ENCODE measurements around the gene VPS33A.

The VPS33A gene

DNA sequence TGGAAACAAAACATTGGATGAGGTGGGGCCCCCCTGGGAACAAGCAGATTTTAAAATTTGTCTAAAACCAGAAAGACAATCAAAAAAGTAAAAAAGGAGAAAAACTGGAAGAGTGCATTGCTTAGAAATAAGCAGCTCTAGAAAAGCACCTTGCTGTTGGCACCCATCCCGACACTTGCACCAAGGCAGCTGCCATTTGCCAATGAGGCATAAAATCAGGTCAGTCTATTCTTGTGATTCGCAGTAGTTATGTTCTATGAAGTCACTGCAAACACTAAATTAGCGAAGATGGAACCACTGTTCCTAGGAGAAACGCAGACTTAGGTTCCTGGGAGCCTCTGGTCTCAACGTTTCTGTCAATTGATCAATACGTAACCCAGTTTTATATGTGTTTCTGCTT is 16.2 kb downstream of the VPS33A start:
- no peak for DNase-seq

DNA sequence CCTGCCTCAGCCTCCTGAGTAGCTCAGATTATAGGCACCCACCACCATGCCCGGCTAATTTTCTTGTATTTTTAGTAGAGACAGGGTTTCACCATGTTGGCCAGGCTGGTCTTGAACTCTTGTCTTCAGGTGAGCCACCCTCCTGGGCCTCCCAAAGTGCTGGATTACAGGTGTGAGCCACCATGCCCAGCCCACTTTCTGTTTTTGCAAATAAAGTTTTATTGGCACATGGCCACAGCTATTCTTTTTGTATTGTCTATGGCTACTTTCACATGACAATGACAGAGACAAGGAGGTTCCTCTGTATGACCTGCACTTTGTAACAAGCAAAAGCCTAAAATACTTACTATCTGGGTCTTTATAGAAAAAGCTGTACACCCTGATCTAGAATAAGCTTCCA is 20.7 kb downstream of the VPS33A start:
- DNase-seq: no peak

DNA sequence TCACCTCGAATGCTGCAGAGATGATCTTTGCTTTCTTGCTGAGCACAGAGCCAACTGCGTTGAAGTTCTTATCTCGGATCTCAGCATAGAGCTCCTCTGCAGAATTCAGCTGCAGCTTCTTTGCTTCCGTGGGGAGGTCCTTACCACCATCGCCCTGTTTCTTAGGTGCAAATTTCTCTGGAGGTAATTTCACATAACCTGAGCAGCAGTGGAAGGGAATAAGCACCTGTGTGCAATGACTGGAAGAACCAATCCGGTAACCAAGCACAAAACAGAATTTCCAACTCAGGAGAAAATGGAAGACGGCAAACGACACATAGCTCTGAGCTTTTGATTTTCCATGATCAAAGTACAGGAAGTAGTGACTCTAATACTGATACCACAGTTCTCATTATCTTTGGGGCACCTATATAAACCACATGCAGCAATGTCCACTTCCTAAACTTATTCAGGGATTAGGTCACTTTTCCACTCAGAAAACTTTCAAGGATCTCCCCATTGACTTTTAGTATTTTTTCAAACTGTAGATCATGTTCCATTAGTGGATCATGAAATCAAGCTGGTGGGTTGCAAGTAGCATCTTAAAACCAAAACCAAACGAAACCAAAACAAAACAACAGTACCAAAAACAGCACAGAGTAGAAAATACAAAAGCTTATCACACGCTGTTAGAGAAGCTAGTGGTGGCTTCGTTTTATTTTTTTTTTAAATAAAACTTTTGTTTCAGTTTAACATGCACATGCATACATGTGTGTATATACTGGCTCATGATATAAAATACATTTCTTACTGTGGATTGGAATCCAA is 21.5 kb downstream of the VPS33A start:
- DNase-seq: no peak

DNA sequence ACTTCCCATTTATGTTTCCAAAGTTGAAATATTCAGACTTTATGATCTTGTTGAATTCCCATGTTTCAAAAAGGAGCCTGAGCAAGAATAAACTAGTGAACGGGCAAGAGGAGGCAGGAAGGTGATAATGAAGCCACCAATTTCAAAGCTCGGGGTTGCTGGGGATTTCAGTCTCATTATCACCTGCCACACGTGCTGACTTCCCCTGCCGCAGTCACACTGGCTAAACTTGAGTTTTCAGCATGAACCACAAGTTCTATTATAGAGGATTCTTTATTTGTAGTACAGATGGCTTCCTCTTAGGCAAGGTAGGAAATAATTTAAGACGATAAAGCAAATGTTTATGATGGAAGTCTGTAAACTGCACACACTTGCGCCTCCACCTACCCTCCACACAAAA is 22.3 kb downstream of the VPS33A start:
- DNase-seq: no peak

DNA sequence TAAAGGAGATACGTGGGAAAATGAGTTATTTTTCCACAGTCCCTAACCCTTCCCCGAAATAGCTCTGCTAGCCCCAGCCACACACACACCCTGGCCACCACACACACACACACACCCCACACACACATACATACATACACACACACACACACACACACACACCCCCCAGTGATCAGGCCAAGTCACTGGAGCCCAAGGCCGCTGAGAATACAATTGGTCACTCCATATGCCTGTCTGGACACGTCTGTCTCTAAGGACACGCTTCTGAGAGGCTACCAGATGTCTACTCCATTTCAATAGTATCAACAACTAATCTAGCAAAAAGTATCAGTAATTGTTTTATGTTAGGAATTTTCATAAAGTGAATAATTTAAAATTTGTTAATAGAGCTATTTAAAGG is 27.4 kb downstream of the VPS33A start:
- DNase-seq: no peak

DNA sequence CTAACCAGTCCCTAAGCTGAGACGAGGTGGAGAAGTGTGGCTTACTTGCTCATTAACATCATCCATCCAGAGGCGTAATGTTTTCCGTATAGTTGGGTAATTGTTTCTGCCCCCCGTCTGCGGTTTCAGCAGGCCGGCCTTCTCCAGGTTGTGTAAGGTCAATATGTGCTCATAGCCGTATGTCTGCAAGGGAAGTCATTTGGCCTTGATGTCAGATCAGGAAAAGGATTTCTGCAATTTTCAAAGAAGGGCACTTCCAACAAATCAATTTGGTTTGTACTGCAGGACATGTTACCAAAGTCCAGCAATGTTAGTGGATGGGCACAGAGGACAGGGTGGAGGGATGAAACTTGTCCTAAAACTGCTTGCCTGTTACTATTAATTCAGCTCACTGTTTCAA is 30.6 kb downstream of the VPS33A start:
- DNase-seq: no peak

DNA sequence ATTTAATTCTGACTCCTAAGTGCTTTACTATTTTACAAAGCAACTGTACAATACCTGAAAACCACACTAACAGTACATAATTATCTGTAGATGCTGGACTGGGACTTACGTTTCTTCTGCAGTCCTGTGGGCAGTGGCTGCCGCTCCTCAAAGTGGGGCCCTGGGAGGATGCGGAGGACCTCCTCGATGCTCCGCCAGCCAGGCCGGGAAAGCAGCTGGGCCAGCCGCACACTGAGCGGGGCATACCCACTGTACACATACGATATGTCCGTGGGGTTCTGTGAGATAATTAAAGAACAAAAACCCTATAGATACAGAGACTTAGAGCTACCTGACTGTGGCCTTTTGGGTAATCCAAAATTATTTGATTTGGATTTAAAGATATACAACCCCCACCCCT is 33.6 kb downstream of the VPS33A start:
- no peak for DNase-seq

DNA sequence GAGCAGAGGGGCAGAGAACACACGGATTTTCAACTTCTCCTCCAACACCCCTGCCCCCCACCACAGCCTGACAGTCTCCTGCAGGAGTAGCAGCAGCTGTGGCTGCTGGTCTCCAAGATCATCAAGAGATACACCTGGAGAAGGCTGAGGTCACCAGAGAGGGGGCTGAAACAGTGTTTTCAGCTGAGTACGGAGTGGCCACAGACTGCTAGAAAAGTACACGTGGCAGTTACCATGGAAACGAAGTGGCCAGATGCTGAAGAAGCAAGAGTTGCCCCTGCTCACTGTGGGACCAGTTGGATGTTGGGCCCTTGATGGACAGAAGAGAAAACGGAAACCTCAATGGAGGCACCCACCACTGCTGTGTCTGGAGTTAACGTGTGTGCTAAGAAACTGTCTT is 35.5 kb downstream of the VPS33A start:
- DNase-seq: no peak

DNA sequence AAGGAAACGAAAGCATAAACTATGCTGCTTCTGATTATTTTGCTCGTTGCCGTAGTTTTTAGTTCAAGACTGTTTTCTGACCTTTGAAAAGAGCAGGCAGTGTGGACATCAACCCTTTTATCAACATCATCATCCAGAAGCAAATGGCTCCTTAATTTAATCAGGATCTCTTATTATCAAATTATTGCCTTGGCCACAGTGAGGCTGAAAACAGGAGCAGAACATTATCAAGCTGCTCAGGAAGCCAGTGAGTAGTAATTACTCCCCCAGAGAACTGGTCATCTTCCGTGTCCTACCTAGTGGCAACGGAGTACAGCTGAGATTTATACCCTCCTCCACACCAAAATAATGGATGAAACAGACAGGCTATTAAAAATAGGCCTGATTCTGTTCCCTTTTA is 38.2 kb downstream of the VPS33A start:
- DNase-seq: no peak

DNA sequence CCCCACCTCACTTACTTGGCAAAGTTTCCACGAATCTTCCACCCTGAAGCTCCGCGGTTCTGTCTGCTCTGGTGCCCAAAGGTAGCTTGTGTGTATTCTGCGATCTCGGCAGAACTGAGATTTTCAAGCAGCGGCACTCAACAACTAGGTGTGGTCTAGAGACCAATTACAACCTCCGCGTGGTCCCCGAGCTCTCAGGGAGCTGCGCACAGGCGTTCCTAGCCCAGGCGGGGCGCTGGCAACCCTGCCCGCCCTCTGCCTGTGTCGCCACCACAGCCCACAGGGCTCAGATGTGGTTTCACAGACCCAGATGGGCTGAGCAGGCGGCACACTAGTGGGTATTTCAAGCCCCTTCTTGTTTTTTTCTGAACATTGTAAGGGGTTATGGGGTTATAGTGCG is 39.0 kb downstream of the VPS33A start:
- DNase-seq: no peak

DNA sequence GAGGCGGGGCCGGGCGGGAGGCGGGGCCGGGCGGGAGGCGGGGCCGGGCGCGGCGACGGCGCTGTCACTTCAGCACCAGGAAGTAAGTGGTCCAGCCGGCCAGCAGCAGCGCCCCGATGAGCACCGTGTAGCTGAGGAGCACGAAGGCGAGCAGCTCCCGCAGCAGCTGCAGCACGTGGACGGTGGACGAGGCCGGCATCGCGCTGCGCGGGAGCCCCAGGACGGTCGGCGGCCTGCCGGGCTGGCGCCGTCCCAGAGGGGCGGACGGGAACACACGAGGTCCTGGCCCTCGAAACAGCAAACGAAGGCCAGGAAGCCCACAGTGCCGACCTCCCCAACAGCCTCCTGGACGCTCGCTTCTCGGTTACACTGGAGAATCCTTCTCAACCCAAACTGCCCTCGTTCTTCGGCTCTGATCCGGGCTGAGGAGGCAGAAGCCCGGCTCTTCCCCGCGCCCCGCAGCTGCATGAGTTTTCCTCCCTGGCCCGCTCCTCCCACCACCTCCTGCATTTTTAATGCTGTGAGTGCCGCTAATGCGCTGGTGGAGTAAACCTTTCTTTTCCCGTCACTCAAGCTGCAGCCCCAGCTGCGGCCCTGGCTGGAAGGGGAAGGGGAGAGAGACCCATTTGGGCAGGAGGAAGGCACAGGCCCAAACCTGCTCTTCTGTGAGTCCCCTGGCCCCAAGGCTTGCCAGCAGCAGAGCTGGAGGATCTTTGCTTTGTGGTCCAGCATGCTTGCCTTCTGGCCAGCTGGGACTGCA is 39.7 kb downstream of the VPS33A start:
- no peak for DNase-seq

DNA sequence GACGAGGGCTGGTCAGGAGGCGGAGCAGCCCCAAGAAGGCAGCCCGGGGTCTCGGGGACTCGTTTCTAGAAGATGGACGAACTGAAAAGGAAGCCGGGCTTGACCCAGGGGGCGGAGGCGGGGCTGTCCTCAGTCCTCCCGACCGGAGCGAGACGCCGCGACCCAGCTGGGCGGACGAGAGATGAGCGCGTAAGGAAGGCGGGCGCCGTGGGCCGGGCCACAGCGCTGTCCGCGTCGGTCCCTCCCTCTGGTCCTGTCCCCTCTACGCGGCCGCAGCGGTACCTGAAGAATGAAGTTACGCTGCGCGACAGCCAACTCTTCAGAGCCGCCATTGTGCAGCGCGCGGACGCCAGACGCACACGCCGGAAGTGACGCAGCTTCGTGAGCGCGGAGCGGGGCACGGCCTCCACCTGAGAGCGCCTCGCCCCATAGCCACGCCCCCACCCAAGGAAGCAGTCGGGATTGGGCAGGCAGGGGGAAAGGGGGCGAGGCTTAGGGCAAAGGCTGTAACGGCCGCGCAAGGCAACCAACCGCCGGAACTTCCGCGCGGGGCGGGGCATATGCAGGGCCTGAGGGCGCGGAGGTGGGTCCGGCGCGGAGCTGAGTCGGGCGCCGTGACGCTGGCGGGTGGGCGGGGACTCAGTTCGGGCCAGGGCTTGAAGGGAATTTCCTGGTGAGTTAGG is 40.5 kb downstream of the VPS33A start, which contains the start of gene DIABLO:
DIABLO (minus strand) TSS at position 370 of the 683 bp plus-strand sequence; CDS start at position 332, 38 bp downstream.
- peak; percentile 97 for DNase-seq

DNA sequence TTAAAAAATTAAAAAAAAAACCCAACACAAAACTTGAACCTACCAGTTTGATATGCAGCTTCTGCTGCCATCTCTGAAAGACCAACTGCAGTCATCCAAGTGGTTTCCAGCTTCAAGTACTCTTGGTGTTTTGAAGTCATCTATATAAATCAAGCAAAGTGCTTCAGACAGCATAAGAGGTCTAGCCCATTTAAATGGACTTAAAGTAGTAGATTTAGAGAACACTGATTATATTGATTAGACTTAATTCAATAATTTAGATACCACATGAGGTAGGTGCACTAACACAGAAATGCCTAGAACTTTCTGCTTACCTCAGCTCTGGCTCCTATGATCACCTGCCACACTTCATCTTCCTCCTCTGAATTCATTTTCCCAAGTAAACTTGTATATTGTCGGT is 49.8 kb downstream of the VPS33A start:
- DNase-seq: no peak

DNA sequence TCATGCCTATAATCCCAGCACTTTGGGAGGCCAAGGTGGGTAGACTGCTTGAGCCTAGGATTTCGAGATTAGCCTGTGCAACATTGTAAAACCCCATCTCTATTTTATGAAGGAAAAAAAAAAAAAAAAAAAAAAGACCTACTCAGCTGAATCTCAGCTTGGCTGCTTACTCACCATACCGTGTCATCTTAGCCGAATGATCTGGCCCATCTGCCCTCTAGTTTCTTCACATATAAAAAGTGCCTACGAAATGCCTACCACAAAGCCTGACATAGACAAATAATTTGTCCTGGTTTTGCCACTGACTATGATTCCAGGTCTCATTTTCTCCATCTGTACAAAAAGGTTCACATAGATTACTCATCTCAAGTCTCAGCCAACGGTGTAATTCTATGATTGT is 50.5 kb downstream of the VPS33A start:
- DNase-seq: no peak

DNA sequence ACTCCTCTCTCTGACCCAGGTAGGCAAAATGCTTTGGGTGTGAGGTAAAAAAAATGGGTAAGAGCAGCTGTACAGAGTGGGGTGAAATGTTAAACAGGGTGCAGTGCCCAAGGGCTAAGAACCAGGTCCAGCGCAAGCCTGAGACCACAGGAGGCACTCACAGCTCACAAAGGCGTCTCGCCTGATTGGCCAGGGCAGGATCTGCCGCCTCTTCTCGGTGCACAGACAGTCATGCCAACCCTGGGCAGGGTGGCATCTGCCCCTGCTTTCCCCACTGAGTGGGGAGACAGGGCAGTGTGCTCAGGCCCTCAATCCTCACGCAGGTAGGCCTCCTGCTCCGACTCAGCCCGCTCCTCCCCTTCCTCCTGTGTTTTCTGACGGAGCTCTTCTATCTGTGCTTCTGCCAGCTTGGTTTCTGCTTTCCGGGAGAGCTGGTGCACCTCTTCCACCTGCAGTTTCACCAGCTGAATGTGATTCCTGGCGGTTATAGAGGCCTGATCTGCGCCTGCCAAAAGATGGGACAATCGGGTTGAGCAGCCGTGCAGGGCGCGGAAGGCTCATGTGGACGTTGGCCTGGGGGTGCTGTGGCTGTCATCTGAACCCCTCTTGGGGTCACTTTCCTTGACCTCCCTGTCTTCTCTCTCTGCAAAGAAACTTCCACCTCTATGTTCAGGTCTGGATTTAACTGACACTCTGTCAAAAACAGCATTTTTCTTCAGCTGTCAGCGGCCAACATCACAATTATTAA is 58.0 kb downstream of the VPS33A start:
- no peak for DNase-seq

DNA sequence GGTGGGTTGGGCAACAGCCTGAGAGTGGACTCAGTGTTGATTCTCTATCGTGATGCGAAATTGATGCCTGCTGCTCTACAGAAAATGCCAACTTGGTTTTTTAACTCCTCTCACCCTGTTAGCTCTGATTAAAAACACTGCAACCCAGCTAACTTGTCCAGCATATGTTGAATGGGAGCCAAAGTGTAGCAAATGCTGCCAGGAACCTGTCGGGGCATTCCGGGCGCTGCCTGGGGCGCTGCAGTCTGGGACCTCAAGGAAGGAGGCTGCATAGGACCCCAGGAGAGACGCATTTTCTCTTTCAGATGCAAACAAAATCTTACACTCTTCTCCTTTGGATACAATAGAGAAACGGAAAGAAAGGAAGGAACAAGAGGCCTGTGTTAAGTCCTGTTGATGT is 58.9 kb downstream of the VPS33A start:
- DNase-seq: no peak

DNA sequence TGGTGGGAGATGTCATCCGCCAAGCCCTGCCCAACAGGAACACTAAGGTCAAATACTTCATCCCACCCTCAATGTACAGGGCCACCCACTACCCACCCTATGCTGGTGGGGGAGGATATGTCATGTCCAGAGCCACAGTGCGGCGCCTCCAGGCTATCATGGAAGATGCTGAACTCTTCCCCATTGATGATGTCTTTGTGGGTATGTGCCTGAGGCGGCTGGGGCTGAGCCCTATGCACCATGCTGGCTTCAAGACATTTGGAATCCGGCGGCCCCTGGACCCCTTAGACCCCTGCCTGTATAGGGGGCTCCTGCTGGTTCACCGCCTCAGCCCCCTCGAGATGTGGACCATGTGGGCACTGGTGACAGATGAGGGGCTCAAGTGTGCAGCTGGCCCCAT is 59.3 kb downstream of the VPS33A start:
- no peak for DNase-seq

DNA sequence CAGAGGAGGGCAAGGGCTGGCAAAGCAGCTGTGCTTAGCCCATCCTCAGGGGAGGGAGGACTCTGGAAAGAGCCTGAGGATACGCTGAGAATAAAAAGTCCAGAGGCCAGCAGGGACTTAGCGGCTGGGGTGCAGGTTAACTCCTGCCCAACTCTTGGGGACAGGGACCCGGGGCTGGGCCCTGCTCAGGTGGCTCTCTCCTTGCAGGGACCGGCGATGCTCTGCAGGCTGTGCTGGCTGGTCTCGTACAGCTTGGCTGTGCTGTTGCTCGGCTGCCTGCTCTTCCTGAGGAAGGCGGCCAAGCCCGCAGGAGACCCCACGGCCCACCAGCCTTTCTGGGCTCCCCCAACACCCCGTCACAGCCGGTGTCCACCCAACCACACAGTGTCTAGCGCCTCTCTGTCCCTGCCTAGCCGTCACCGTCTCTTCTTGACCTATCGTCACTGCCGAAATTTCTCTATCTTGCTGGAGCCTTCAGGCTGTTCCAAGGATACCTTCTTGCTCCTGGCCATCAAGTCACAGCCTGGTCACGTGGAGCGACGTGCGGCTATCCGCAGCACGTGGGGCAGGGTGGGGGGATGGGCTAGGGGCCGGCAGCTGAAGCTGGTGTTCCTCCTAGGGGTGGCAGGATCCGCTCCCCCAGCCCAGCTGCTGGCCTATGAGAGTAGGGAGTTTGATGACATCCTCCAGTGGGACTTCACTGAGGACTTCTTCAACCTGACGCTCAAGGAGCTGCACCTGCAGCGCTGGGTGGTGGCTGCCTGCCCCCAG is 60.0 kb downstream of the VPS33A start:
- DNase-seq: no peak

DNA sequence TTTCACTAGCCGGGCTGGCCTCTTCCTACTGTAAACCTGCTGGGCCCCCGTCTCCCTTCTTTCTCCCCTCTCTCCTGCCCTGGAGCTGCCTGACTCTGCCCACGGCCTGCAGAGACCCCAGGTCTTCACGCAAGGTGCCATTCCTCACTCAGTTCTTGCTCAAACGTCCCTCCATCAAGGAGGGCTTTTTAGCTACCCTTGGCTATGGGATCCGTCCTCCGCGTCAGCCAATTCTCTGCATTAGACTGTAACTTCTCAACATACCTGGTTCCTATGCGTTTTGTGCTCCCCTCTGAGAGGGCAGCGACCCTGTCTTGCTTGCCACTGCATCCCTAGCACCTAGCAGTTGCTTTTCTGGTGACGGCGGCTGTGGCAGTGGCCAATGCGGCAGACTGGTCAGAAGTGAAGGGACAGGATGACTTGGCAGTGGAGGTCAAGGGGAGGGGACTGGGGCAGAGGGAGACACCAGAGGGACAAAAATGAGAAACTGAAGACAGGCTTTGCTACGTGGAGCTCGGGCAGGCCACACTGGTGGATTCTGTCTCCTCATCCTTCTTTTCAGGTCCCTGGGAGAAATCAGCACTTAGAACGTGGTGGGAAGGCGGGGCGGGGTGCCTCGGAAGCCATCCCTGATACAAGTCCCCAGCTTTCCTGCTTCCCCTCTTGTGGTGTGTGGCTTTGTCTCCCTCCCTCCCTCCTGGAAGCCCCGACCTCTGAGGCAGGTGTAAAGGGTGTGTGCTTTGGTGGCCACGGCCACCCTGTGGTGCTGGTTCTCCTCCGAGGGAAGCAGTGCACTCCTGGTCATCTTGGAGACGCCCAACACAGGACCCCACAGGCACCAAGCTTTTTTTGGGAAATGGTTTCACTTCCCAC is 61.0 kb downstream of the VPS33A start:
- DNase-seq: no peak

DNA sequence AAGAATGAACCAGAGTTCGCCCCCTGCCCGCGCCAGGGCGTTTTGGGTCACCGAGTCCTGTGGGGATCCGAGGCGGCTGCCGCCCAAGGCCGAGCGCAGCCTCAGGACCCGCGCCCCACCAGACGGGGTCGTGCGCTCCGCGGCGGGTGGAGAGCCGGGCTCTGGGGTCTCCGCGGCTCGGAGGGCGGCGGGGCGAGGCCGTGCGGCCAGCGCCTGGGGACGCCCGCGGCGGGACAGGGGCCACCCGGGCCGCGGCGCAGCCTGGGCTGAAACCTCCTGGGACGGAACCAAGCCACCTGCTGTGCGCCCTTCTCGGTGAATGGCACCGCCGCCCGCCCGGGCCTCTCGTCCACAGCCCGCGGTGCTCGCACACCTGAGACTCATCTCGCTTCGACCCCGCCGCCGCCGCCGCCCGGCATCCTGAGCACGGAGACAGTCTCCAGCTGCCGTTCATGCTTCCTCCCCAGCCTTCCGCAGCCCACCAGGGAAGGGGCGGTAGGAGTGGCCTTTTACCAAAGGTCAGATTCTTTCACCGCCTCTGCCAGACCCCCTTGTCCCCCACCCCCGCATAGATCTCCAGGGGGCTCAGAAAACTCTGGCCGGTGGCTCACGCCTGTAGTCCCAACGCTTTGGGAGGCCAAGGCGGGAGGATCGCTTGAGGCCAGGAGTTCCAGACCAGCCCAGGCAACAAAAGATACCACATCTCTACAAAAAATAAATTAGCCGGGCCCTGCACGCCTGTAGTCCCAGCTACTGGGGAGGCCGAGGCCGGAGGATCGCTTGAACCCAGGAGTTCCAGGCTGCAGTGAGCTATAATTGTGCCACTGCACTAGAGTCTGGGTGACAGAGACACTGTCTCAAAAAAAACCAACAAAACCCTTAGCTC is 61.9 kb downstream of the VPS33A start:
- no peak for DNase-seq

Data from NCI-H1417 treated with DMSO at 0.1 percent for 48 hours (cell line).